NT2/D1 (cell line): ENCODE data around the gene SLC37A4.
A peak's percentile ranks its signal among the peaks of the same experiment; 100 is the strongest.

Experiments used
- DNase-seq: peaks from one replicate; pipeline ENCODE4 v3.0.0-alpha.2; 2011; ENCODE audit warnings: low read depth, low spot score
- H3K27me3 ChIP-seq: 2 replicates; pipeline ENCODE4 v1.6.0; 2011; ENCODE audit warnings: mild to moderate bottlenecking; ENCODE audit not compliant: insufficient read length, insufficient read depth
- H3K36me3 ChIP-seq: 2 replicates; pipeline ENCODE4 v1.6.1; 2011; ENCODE audit warnings: mild to moderate bottlenecking, low read length, mixed read lengths; ENCODE audit not compliant: insufficient read depth, insufficient read length
- H3K4me1 ChIP-seq: 2 replicates; pipeline ENCODE4 v1.5.1; 2011; ENCODE audit not compliant: insufficient read depth, insufficient read length
- H3K4me3 ChIP-seq: 2 replicates; pipeline ENCODE4 v1.5.1; 2011; ENCODE audit warnings: low read depth; ENCODE audit not compliant: insufficient read length
- H3K9ac ChIP-seq: 2 replicates; pipeline ENCODE4 v1.6.0; 2011; ENCODE audit warnings: low read depth; ENCODE audit not compliant: insufficient read length
- H3K9me3 ChIP-seq: 2 replicates; pipeline ENCODE4 v1.5.1; 2011; ENCODE audit warnings: mild to moderate bottlenecking, low read length; ENCODE audit not compliant: insufficient read depth
- SUZ12 ChIP-seq: IDR thresholded peaks from 2 replicates; pipeline ENCODE4 v1.6.1; 2011; ENCODE audit not compliant: insufficient read length, insufficient read depth; ENCODE audit errors: extremely low read depth
- YY1 ChIP-seq: IDR thresholded peaks from 2 replicates; pipeline ENCODE4 v1.6.1; 2011; ENCODE audit not compliant: insufficient read length, insufficient read depth
- ZNF274 ChIP-seq: IDR thresholded peaks from 2 replicates; pipeline ENCODE4 v1.6.1; 2011; ENCODE audit warnings: mild to moderate bottlenecking, low read depth, low read length

SLC37A4 gene

GRCh38 chr11:119028346-119029068 is 2.2 kb downstream of the SLC37A4 start:
- Histone ChIP-seq H3K9me3 (no peaks in the 10 kb centered on the region), H3K36me3 (peaks cover 52% of the 10 kb centered on the region), H3K4me1 (peaks cover 10% of the 10 kb centered on the region), H3K27me3 (no peaks in the 10 kb centered on the region), H3K4me3 (no peak overlapping the region), H3K9ac (peak overlapping the region; percentile 82)
- no peak for TF ChIP-seq SUZ12
- no peak for TF ChIP-seq YY1
- no peak for TF ChIP-seq ZNF274
- DNase-seq, result no peak

- no peak for TF ChIP-seq SUZ12
- TF ChIP-seq ZNF274, result no peak
- no peak for TF ChIP-seq YY1
- DNase-seq, result no peak
- peaks cover 57% of the 10 kb centered on the region for H3K36me3 ChIP-seq
- peak overlapping the region; percentile 1 for H3K9ac ChIP-seq
- H3K4me3 ChIP-seq, result no peak overlapping the region
- peaks cover 10% of the 10 kb centered on the region for H3K4me1 ChIP-seq
- no peaks in the 10 kb centered on the region for H3K27me3 ChIP-seq
- H3K9me3 ChIP-seq, result no peaks in the 10 kb centered on the region
Measured at GRCh38 chr11:119027561-119028345, 2.9 kb downstream of the SLC37A4 start.

- peaks cover 62% of the 10 kb centered on the region for H3K36me3 ChIP-seq
- DNase-seq, result no peak
- H3K27me3 ChIP-seq, result no peaks in the 10 kb centered on the region
- TF ChIP-seq SUZ12 (no peak), YY1 (no peak), ZNF274 (no peak)
- no peak overlapping the region for H3K4me3 ChIP-seq
- H3K9ac ChIP-seq, result no peak overlapping the region
- H3K9me3 ChIP-seq, result no peaks in the 10 kb centered on the region
- peaks cover 10% of the 10 kb centered on the region for H3K4me1 ChIP-seq
Measured at GRCh38 chr11:119026970-119027369, 3.7 kb downstream of the SLC37A4 start.

GRCh38 chr11:119025978-119026766 is 4.5 kb downstream of the SLC37A4 start:
- Histone ChIP-seq H3K36me3 (peaks cover 70% of the 10 kb centered on the region), H3K4me3 (no peak overlapping the region), H3K27me3 (no peaks in the 10 kb centered on the region), H3K4me1 (peaks cover 10% of the 10 kb centered on the region), H3K9me3 (no peaks in the 10 kb centered on the region), H3K9ac (no peak overlapping the region)
- no peak for TF ChIP-seq ZNF274
- TF ChIP-seq SUZ12, result no peak
- TF ChIP-seq YY1, result no peak
- DNase-seq, result no peak

- no peak for TF ChIP-seq YY1
- no peak for TF ChIP-seq SUZ12
- no peak for TF ChIP-seq ZNF274
- Histone ChIP-seq H3K4me3 (no peak overlapping the region), H3K9ac (no peak overlapping the region), H3K9me3 (no peaks in the 10 kb centered on the region), H3K36me3 (peaks cover 73% of the 10 kb centered on the region), H3K4me1 (peaks cover 10% of the 10 kb centered on the region), H3K27me3 (no peaks in the 10 kb centered on the region)
- no peak for DNase-seq
Measured at GRCh38 chr11:119025541-119025940, 5.1 kb downstream of the SLC37A4 start.

GRCh38 chr11:119025099-119025473 is 5.6 kb downstream of the SLC37A4 start:
- Histone ChIP-seq H3K9ac (no peak overlapping the region), H3K36me3 (peaks cover 76% of the 10 kb centered on the region), H3K4me3 (no peak overlapping the region), H3K4me1 (peaks cover 11% of the 10 kb centered on the region), H3K27me3 (no peaks in the 10 kb centered on the region), H3K9me3 (no peaks in the 10 kb centered on the region)
- TF ChIP-seq SUZ12, result no peak
- no peak for TF ChIP-seq ZNF274
- no peak for TF ChIP-seq YY1
- DNase-seq, result no peak
